Measurements from ENCODE around the gene MESD.

GRCh38 chr15:81023483-81024264 lies 34.1 kb upstream of the MESD start:
- TF ChIP-seq YY1 (IDR thresholded peaks at IDR 0.05; ENCODE audit: insufficient read depth, insufficient read length) (no peak), ZNF274 (IDR thresholded peaks at IDR 0.05; ENCODE audit: low read depth, low read length) (no peak)

All from NT2/D1 (cell line).